GM12878 (cell line): Measurements from ENCODE around the gene SIN3A. TPM values are rescaled to one million over a fixed set of nuclear protein-coding genes. Genes with fewer than 3 reads are reported as not detected.

Experiments
- ATAC-seq: fragments of 200-7000 bp; cut with Tn5 transposase; 3 replicates; pipeline ENCODE4 v1.9.1; 2020; ENCODE audit warnings: mild to moderate bottlenecking, moderate library complexity
- BruUV-seq: library from RNA; stranded (reverse); fragments of 400-500 nt; replicated peaks from 2 replicates; lab custom pipeline; 2021; lab: Mats Ljungman, UMichigan
- CTCF ChIA-PET: fragments of 300-600 bp; sonication (Branson Sonifier 250); formaldehyde crosslinking; extraction: SDS; loops from one replicate; lab custom pipeline; 2021; ENCODE audit warnings: inconsistent platforms; lab: Yijun Ruan, JAX
- POLR2A ChIA-PET: fragments of 350-600 bp; formaldehyde crosslinking; extraction: SDS; loops from one replicate; lab custom pipeline; 2021; ENCODE audit warnings: inconsistent platforms; lab: Charles Lee
- RAD21 ChIA-PET: fragments of 300-600 bp; sonication (Branson Sonifier 250); formaldehyde crosslinking; loops from one replicate; lab custom pipeline; 2023; ENCODE audit warnings: antibody characterized with exemption; ENCODE audit not compliant: unreplicated experiment; lab: Charles Lee
- SMC1A ChIA-PET: fragments of 300-600 bp; sonication (Branson Sonifier 250); formaldehyde crosslinking; loops from one replicate; lab custom pipeline; 2023; ENCODE audit not compliant: unreplicated experiment, uncharacterized antibody; lab: Charles Lee
- DNase-seq: peaks from one replicate; pipeline ENCODE4 v3.0.0-alpha.2; 2011; ENCODE audit warnings: low read depth, low spot score
- FAIRE-seq: peaks from 3 replicates; lab custom pipeline; 2011; peaks lifted over from hg19 to GRCh38; lab: Jason Lieb, UNC
- H2AFZ ChIP-seq: 2 replicates; pipeline ENCODE4 v1.6.0; 2011; ENCODE audit warnings: low read depth, low read length, control low read depth; ENCODE audit not compliant: control insufficient read depth
- H3K27ac ChIP-seq: 2 replicates; pipeline ENCODE4 v1.5.1; 2011; ENCODE audit warnings: control low read depth; ENCODE audit not compliant: control insufficient read depth, insufficient read depth
- H3K27me3 ChIP-seq, 2 experiments: replicated peaks in 1 of 2; 2 replicates each; pipeline versions ENCODE4 v1.6.0 to v1.6.1; 2011; ENCODE audit warnings: low read length in 1 of 2; ENCODE audit not compliant: control insufficient read depth in 2 of 2, insufficient read depth in 2 of 2
- H3K36me3 ChIP-seq, 2 experiments: 2 replicates each; pipeline ENCODE4 v1.5.1; 2011; ENCODE audit warnings: low read length in 1 of 2; ENCODE audit not compliant: control insufficient read depth in 2 of 2, insufficient read depth in 2 of 2
- H3K4me1 ChIP-seq: 2 replicates; pipeline ENCODE4 v1.6.1; 2011; ENCODE audit warnings: mild to moderate bottlenecking, low read length, moderate library complexity, mixed read lengths; ENCODE audit not compliant: control insufficient read depth, insufficient read depth
- H3K4me2 ChIP-seq: 2 replicates; pipeline ENCODE4 v1.6.0; 2011; ENCODE audit warnings: control low read depth; ENCODE audit not compliant: control insufficient read depth, insufficient read depth
- H3K4me3 ChIP-seq: fragments of 200-600 bp; sonication (generic); 2 replicates; pipeline ENCODE4 v1.5.1; 2016
- H3K79me2 ChIP-seq: 2 replicates; pipeline ENCODE4 v1.6.0; 2011; ENCODE audit warnings: low read length; ENCODE audit not compliant: control insufficient read depth, insufficient read depth
- H3K9ac ChIP-seq: 2 replicates; pipeline ENCODE4 v1.8.0; 2011; ENCODE audit warnings: low read length, control low read depth, mixed read lengths; ENCODE audit not compliant: control insufficient read depth, insufficient read depth
- H3K9me3 ChIP-seq: replicated peaks from 3 replicates; pipeline ENCODE4 v1.5.1; 2011; ENCODE audit warnings: mild to moderate bottlenecking, low read length; ENCODE audit not compliant: control insufficient read depth, insufficient read depth
- H4K20me1 ChIP-seq: 2 replicates; pipeline ENCODE4 v1.6.0; 2011; ENCODE audit not compliant: control insufficient read depth, insufficient read depth
- BRCA1 ChIP-seq: IDR thresholded peaks from 2 replicates; pipeline ENCODE4 v1.6.1; 2011; ENCODE audit warnings: low read depth, low read length, improper control_type of control experiment
- CBX5 ChIP-seq: sonication (generic); IDR thresholded peaks from 2 replicates; pipeline ENCODE4 v1.6.1; 2016; ENCODE audit warnings: low read depth, moderate library complexity, mild to moderate bottlenecking, inconsistent platforms
- CHD4 ChIP-seq: fragments of 200-600 bp; sonication (generic); IDR thresholded peaks from 2 replicates; pipeline ENCODE4 v1.6.1; 2016; ENCODE audit warnings: mild to moderate bottlenecking
- EED ChIP-seq: sonication (generic); IDR thresholded peaks from 2 replicates; pipeline ENCODE4 v1.6.1; 2016; ENCODE audit warnings: antibody characterized with exemption, low read depth
- IKZF2 ChIP-seq, 2 experiments: fragments of 450-650 bp; IDR thresholded peaks; 2 replicates each; pipeline ENCODE4 v1.6.1; 2017; ENCODE audit warnings: mild to moderate bottlenecking in 2 of 2, moderate library complexity in 2 of 2
- MTA3 ChIP-seq: IDR thresholded peaks from 2 replicates; pipeline ENCODE4 v1.6.1; 2012; ENCODE audit warnings: low read length, inconsistent platforms, borderline replicate concordance
- NFYA ChIP-seq: IDR thresholded peaks from 2 replicates; pipeline ENCODE4 v1.6.1; 2011; ENCODE audit warnings: low read depth, mild to moderate bottlenecking, low read length, improper control_type of control experiment, borderline replicate concordance
- PML ChIP-seq: IDR thresholded peaks from 2 replicates; pipeline ENCODE4 v1.6.1; 2012; ENCODE audit warnings: low read length, inconsistent platforms
- RFX5 ChIP-seq: IDR thresholded peaks from 2 replicates; pipeline ENCODE4 v1.6.1; 2011; ENCODE audit warnings: low read depth, low read length, improper control_type of control experiment
- RUNX3 ChIP-seq: IDR thresholded peaks from 2 replicates; pipeline ENCODE4 v1.6.1; 2012; ENCODE audit warnings: low read length, inconsistent platforms
- SMAD5 ChIP-seq: IDR thresholded peaks from 2 replicates; pipeline ENCODE4 v1.6.1; 2016; ENCODE audit warnings: antibody characterized with exemption, low read depth
- SRF ChIP-seq, 2 experiments: IDR thresholded peaks; 2 replicates each; pipeline ENCODE4 v1.6.1; 2011; ENCODE audit warnings: low read depth in 2 of 2, low read length in 2 of 2, mild to moderate bottlenecking in 1 of 2, moderate library complexity in 1 of 2
- TCF12 ChIP-seq: IDR thresholded peaks from 2 replicates; pipeline ENCODE4 v1.6.1; 2011; ENCODE audit warnings: low read depth, mild to moderate bottlenecking, low read length
- WGBS: methylation state at CpG from one replicate; pipeline ENCODE4 v1.1.6; 2016; ENCODE audit warnings: low lambda C conversion rate; ENCODE audit not compliant: insufficient replicate concordance, insufficient coverage; ENCODE audit errors: missing lambda C conversion rate; 5-methylcytosine and 5-hydroxymethylcytosine counted together
- in situ Hi-C: fragments of 300-500 bp; cut with MboI; formaldehyde crosslinking; loops from 9 replicates; pipeline ENCODE4 v1.14.3; 2018; ENCODE audit warnings: mixed read lengths
- intact Hi-C: fragments of 100-400 bp; cut with micrococcal nuclease; formaldehyde crosslinking; loops from one replicate; pipeline ENCODE4 v1.14.2; 2022; ENCODE audit not compliant: unreplicated experiment
- polyA plus RNA-seq, 11 experiments: library from polyadenylated mRNA; depleted of rRNA in 4 of 11; unstranded in 6 of 11; stranded (reverse) in 5 of 11; fragments of >200 nt; fragmentation: Nextera tagmentation in 4 of 11; fragmentation: Illumina TruSeq in 1 of 11; extraction: Ambion mirVana in 4 of 11; extraction: Trizol in 1 of 11; gene quantifications; 1 replicate in 1 of 11; 2 replicates in 10 of 11; pipeline versions ENCODE4 v1.2.1 to v1.2.3, GENCODE V29; 2011 to 2016; ENCODE audit warnings: inconsistent platforms in 2 of 11, missing spikeins in 2 of 11, low read depth in 1 of 11
- total RNA-seq, 4 experiments: library from RNA; depleted of rRNA in 3 of 4; stranded (reverse); fragments of >200 nt in 3 of 4; fragmentation: Illumina TruSeq in 1 of 4; extraction: Trizol in 1 of 4; gene quantifications; 2 replicates each; pipeline versions ENCODE4 v1.2.1 to v1.2.3, GENCODE V29; 2013 to 2021
- TF ChIP-seq, protein P1 (sequence below): fragments of 450-650 bp; IDR thresholded peaks from 2 replicates; pipeline ENCODE4 v1.6.1; 2017; ENCODE audit warnings: mild to moderate bottlenecking
- TF ChIP-seq, protein P2 (sequence below): fragments of 450-650 bp; formaldehyde crosslinking; IDR thresholded peaks from 2 replicates; pipeline ENCODE4 v1.4.0; 2022; ENCODE audit warnings: mild to moderate bottlenecking, moderate library complexity
- TF ChIP-seq, protein P3 (sequence below): IDR thresholded peaks from 2 replicates; pipeline ENCODE4 v1.6.1; 2012; ENCODE audit warnings: low read depth, low read length, improper control_type of control experiment
- TF ChIP-seq, protein P4 (sequence below): fragments of 450-650 bp; IDR thresholded peaks from 2 replicates; pipeline ENCODE4 v1.6.1; 2014; ENCODE audit warnings: mild to moderate bottlenecking

The SIN3A gene
- total and polyA plus RNA-seq, 10 of the 15 experiments (the other 5 are each of a cell fraction or from before 2014, with no cell fraction given): 6.4 to 62.2 (median 29.2) TPM

DNA sequence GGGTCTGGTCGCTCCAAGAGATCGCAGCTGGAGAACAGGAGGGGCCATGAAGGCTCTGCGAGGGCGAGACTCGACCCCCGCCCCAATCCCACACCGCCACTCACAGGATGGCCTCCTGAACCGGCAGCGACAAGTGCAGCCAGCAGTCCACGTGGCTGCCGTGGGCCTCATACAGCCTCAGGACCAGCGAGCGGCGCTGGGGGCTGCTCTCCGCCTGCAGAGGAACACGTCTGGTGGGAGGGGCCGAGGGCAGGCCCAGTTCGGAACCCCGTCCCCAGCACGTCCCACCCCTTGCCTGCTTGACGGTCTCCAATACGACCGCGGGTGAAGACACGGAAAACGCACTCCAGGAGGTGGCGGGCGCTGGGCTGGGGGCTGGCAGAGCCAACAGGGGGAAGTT, 95.5 kb downstream of the SIN3A start:
- H3K27ac ChIP-seq: no peak overlapping the region
- WGBS: over 99% methylated on average over 27 of the region's 28 CpGs
- H3K79me2 ChIP-seq: no peaks in the 10 kb centered on the region
- CTCF ChIA-PET: no interaction called here
- POLR2A ChIA-PET: interaction anchor here (0.5 kb wide), 1 partner anchor 179 kb away, joined by 3 read pairs; no protein-coding TSS in a partner anchor
- H2AFZ ChIP-seq: no peak overlapping the region
- SMC1A ChIA-PET: no interaction called here
- H3K9ac ChIP-seq: no peak overlapping the region
- intact Hi-C loops (no loop called here), in situ Hi-C loops (no loop called here)
- H3K4me3 ChIP-seq: no peak overlapping the region
- no peaks in the 10 kb centered on the region for H3K27me3 ChIP-seq
- RAD21 ChIA-PET: no interaction called here
- no peak overlapping the region for H3K4me2 ChIP-seq
- ATAC-seq (no peak), FAIRE-seq (no peak), DNase-seq (no peak)
- no TSS peak for BruUV-seq
- no peaks in the 10 kb centered on the region for H4K20me1 ChIP-seq
- H3K4me1 ChIP-seq: no peaks in the 10 kb centered on the region
- H3K9me3 ChIP-seq: no peaks in the 10 kb centered on the region; the same call in 2 of the 3 replicates
- H3K36me3 ChIP-seq: no peaks in the 10 kb centered on the region; a peak in 3 of 4 replicates
- TF ChIP-seq CBX5: no peak
- no peak for TF ChIP-seq MTA3
- no peak for TF ChIP-seq RFX5
- no peak for TF ChIP-seq SRF (IDR thresholded peaks at IDR 0.05; ENCODE audit: low read depth in 2 of 2, low read length in 2 of 2)
- no peak for TF ChIP-seq BRCA1
- TF ChIP-seq SMAD5: no peak
- no peak for TF ChIP-seq TCF12
- no peak for TF ChIP-seq PML
- TF ChIP-seq EED: no peak
- no peak for TF ChIP-seq NFYA
- TF ChIP-seq, protein P1, sequence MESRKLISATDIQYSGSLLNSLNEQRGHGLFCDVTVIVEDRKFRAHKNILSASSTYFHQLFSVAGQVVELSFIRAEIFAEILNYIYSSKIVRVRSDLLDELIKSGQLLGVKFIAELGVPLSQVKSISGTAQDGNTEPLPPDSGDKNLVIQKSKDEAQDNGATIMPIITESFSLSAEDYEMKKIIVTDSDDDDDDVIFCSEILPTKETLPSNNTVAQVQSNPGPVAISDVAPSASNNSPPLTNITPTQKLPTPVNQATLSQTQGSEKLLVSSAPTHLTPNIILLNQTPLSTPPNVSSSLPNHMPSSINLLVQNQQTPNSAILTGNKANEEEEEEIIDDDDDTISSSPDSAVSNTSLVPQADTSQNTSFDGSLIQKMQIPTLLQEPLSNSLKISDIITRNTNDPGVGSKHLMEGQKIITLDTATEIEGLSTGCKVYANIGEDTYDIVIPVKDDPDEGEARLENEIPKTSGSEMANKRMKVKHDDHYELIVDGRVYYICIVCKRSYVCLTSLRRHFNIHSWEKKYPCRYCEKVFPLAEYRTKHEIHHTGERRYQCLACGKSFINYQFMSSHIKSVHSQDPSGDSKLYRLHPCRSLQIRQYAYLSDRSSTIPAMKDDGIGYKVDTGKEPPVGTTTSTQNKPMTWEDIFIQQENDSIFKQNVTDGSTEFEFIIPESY: no peak
- no peak for TF ChIP-seq CHD4
- TF ChIP-seq IKZF2 (IDR thresholded peaks at IDR 0.05): no peak
- TF ChIP-seq, protein P2, sequence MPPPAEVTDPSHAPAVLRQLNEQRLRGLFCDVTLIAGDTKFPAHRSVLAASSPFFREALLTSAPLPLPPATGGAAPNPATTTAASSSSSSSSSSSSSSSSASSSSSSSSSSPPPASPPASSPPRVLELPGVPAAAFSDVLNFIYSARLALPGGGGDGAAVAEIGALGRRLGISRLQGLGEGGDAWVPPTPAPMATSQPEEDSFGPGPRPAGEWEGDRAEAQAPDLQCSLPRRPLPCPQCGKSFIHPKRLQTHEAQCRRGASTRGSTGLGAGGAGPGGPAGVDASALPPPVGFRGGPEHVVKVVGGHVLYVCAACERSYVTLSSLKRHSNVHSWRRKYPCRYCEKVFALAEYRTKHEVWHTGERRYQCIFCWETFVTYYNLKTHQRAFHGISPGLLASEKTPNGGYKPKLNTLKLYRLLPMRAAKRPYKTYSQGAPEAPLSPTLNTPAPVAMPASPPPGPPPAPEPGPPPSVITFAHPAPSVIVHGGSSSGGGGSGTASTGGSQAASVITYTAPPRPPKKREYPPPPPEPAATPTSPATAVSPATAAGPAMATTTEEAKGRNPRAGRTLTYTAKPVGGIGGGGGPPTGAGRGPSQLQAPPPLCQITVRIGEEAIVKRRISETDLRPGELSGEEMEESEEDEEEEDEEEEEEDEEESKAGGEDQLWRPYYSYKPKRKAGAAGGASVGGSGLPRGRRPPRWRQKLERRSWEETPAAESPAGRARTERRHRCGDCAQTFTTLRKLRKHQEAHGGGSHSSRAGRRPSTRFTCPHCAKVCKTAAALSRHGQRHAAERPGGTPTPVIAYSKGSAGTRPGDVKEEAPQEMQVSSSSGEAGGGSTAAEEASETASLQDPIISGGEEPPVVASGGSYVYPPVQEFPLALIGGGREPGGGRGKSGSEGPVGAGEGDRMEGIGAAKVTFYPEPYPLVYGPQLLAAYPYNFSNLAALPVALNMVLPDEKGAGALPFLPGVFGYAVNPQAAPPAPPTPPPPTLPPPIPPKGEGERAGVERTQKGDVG (CRISPR knock-in tag): no peak
- TF ChIP-seq, protein P3, sequence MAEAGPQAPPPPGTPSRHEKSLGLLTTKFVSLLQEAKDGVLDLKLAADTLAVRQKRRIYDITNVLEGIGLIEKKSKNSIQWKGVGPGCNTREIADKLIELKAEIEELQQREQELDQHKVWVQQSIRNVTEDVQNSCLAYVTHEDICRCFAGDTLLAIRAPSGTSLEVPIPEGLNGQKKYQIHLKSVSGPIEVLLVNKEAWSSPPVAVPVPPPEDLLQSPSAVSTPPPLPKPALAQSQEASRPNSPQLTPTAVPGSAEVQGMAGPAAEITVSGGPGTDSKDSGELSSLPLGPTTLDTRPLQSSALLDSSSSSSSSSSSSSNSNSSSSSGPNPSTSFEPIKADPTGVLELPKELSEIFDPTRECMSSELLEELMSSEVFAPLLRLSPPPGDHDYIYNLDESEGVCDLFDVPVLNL: no peak
- TF ChIP-seq RUNX3: no peak
- TF ChIP-seq, protein P4, sequence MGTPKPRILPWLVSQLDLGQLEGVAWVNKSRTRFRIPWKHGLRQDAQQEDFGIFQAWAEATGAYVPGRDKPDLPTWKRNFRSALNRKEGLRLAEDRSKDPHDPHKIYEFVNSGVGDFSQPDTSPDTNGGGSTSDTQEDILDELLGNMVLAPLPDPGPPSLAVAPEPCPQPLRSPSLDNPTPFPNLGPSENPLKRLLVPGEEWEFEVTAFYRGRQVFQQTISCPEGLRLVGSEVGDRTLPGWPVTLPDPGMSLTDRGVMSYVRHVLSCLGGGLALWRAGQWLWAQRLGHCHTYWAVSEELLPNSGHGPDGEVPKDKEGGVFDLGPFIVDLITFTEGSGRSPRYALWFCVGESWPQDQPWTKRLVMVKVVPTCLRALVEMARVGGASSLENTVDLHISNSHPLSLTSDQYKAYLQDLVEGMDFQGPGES: no peak
